K562 (cell line): ENCODE measurements around the gene HPD. TPM values are rescaled to one million over a fixed set of nuclear protein-coding genes. Genes with fewer than 3 reads are reported as not detected.

Experiments used
- ATAC-seq: fragments of 200-7000 bp; cut with Tn5 transposase; 3 replicates; pipeline ENCODE4 v1.9.1; 2020; ENCODE audit warnings: moderate library complexity
- BruUV-seq: library from RNA; stranded (reverse); fragments of 400-500 nt; replicated peaks from 2 replicates; lab custom pipeline; 2021; lab: Mats Ljungman, UMichigan
- CTCF ChIA-PET: fragments of 300-600 bp; formaldehyde crosslinking; extraction: SDS; loops from one replicate; lab custom pipeline; 2021; ENCODE audit warnings: low intra/inter-chr PET ratio; lab: Yijun Ruan, JAX
- POLR2A ChIA-PET: fragments of 300-600, 350-650 bp; sonication (Branson Sonifier 250); formaldehyde crosslinking; extraction: SDS; loops from one replicate; lab custom pipeline; 2021; ENCODE audit warnings: antibody characterized with exemption, inconsistent platforms; lab: Yijun Ruan, JAX
- DNase-seq, 4 experiments: peaks; one replicate each; pipeline versions ENCODE4 v3.0.0 to v3.0.0-alpha.2; 2011 to 2018; ENCODE audit warnings: low spot score in 3 of 4, mixed read lengths in 3 of 4; ENCODE audit errors: extremely low read depth in 1 of 4
- FAIRE-seq: peaks from 2 replicates; lab custom pipeline; 2011; peaks lifted over from hg19 to GRCh38; lab: Jason Lieb, UNC
- H2AFZ ChIP-seq: 2 replicates; pipeline ENCODE4 v1.6.0; 2011; ENCODE audit warnings: low read depth, low read length, control low read depth, inconsistent platforms
- H3K27ac ChIP-seq: fragments of 200-600 bp; 3 replicates; pipeline ENCODE4 v1.8.0; 2011; ENCODE audit warnings: low read depth, mild to moderate bottlenecking, control low read depth, inconsistent platforms, low read length, moderate library complexity, mixed read lengths; ENCODE audit errors: extremely low read depth
- H3K27me3 ChIP-seq, 2 experiments: fragments of 300-600 bp in 1 of 2; 2 replicates in 1 of 2; 3 replicates in 1 of 2; pipeline versions ENCODE4 v1.6.0 to v1.8.0; 2011; ENCODE audit warnings: inconsistent platforms in 2 of 2, low read length in 2 of 2, mild to moderate bottlenecking in 1 of 2, mixed read lengths in 1 of 2, moderate library complexity in 1 of 2; ENCODE audit not compliant: control insufficient read depth in 2 of 2, insufficient read depth in 2 of 2
- H3K36me3 ChIP-seq: fragments of 300-600 bp; 3 replicates; pipeline ENCODE4 v1.8.0; 2011; ENCODE audit warnings: mild to moderate bottlenecking, low read length, inconsistent platforms; ENCODE audit not compliant: control insufficient read depth, insufficient read depth
- H3K4me1 ChIP-seq, 2 experiments: fragments of 200-600 bp in 1 of 2; replicated peaks in 1 of 2; 2 replicates in 1 of 2; 3 replicates in 1 of 2; pipeline versions ENCODE4 v1.5.1 to v1.8.0; 2011; ENCODE audit warnings: inconsistent platforms in 2 of 2, low read length in 2 of 2, mild to moderate bottlenecking in 1 of 2, mixed read lengths in 1 of 2, moderate library complexity in 1 of 2; ENCODE audit not compliant: control insufficient read depth in 2 of 2, insufficient read depth in 2 of 2
- H3K4me2 ChIP-seq: 2 replicates; pipeline ENCODE4 v1.6.1; 2011; ENCODE audit warnings: low read length, control low read depth, inconsistent platforms, mixed read lengths; ENCODE audit not compliant: insufficient read depth
- H3K4me3 ChIP-seq: fragments of 200-600 bp; sonication (generic), shearing (Covaris generic); 2 replicates; pipeline ENCODE4 v1.5.1; 2016; ENCODE audit warnings: control low read depth, inconsistent platforms
- H3K79me2 ChIP-seq: fragments of 200-600 bp; 3 replicates; pipeline ENCODE4 v1.8.0; 2011; ENCODE audit warnings: low read length, inconsistent platforms; ENCODE audit not compliant: control insufficient read depth, insufficient read depth
- H3K9ac ChIP-seq, 2 experiments: 2 replicates each; pipeline versions ENCODE4 v1.6.0 to v1.6.1; 2011; ENCODE audit warnings: low read depth in 2 of 2, low read length in 2 of 2, control low read depth in 1 of 2, inconsistent platforms in 1 of 2, mild to moderate bottlenecking in 1 of 2, mixed read lengths in 1 of 2; ENCODE audit not compliant: insufficient read depth in 1 of 2
- H3K9me1 ChIP-seq: one replicate; pipeline ENCODE4 v1.6.0; 2011; ENCODE audit warnings: inconsistent platforms, mild to moderate bottlenecking, low read length, moderate library complexity; ENCODE audit not compliant: control insufficient read depth, insufficient read depth
- H3K9me3 ChIP-seq: replicated peaks from 2 replicates; pipeline ENCODE4 v1.5.1; 2011; ENCODE audit warnings: low read depth, low read length, inconsistent platforms; ENCODE audit not compliant: control insufficient read depth, insufficient read depth
- H4K20me1 ChIP-seq: replicated peaks from 2 replicates; pipeline ENCODE4 v1.6.1; 2011; ENCODE audit warnings: low read length, inconsistent platforms, mixed read lengths; ENCODE audit not compliant: control insufficient read depth, insufficient read depth
- ELF2 ChIP-seq: fragments of 250-450 bp; sonication (Bioruptor Pico); IDR thresholded peaks from 2 replicates; pipeline ENCODE4 v1.5.0; 2021; ENCODE audit warnings: mild to moderate bottlenecking
- FOXO4 ChIP-seq: fragments of 450-650 bp; formaldehyde crosslinking; IDR thresholded peaks from 2 replicates; pipeline ENCODE4 v1.4.0; 2020; ENCODE audit warnings: mild to moderate bottlenecking, moderate library complexity
- JUNB ChIP-seq: fragments of 450-650 bp; formaldehyde crosslinking; conservative IDR thresholded peaks from 2 replicates; pipeline ENCODE4 v1.4.0; 2020; ENCODE audit warnings: mild to moderate bottlenecking
- NR1H2 ChIP-seq: sonication (generic); formaldehyde crosslinking; IDR thresholded peaks from 2 replicates; pipeline ENCODE4 v1.4.0; 2020; ENCODE audit warnings: mild to moderate bottlenecking, missing genetic modification reagents
- SP1 ChIP-seq: sonication (generic); formaldehyde crosslinking; IDR thresholded peaks from 2 replicates; pipeline ENCODE4 v1.8.1; 2022; ENCODE audit warnings: mild to moderate bottlenecking, missing genetic modification reagents
- ZBED1 ChIP-seq: IDR thresholded peaks from 2 replicates; pipeline ENCODE4 v1.6.1; 2014
- ZNF316 ChIP-seq: fragments of 450-650 bp; IDR thresholded peaks from 2 replicates; pipeline ENCODE4 v1.6.1; 2016
- WGBS: fragments of 100-300 bp; shearing (Covaris generic); methylation state at CpG from one replicate; pipeline ENCODE4 v1.1.6; 2016; ENCODE audit warnings: low coverage, mixed read lengths; ENCODE audit not compliant: insufficient coverage; ENCODE audit errors: missing lambda C conversion rate; 5-methylcytosine and 5-hydroxymethylcytosine counted together
- in situ Hi-C: fragments of 300-500 bp; cut with MboI; formaldehyde crosslinking; loops from 4 replicates; pipeline ENCODE4 v1.15.0; 2018; ENCODE audit warnings: inconsistent platforms, mixed read lengths
- intact Hi-C: fragments of 100-400 bp; cut with micrococcal nuclease; formaldehyde crosslinking; loops from 2 replicates; pipeline ENCODE4 v1.14.2; 2022
- polyA plus RNA-seq, 8 experiments: library from polyadenylated mRNA; depleted of rRNA in 4 of 8; stranded (reverse) in 5 of 8; unstranded in 3 of 8; fragments of >200 nt; fragmentation: Nextera tagmentation in 2 of 8; fragmentation: Illumina TruSeq in 1 of 8; extraction: Ambion mirVana in 2 of 8; extraction: Trizol in 1 of 8; gene quantifications; 2 replicates each; pipeline versions ENCODE4 v1.2.1 to v1.2.3, GENCODE V29; 2011 to 2014; ENCODE audit warnings: inconsistent platforms in 1 of 8, missing spikeins in 1 of 8
- total RNA-seq, 7 experiments: library from RNA; depleted of rRNA in 6 of 7; stranded (reverse); fragments of >200 nt in 6 of 7; fragmentation: Illumina TruSeq in 2 of 7; extraction: Trizol in 2 of 7; gene quantifications; 2 replicates each; pipeline versions ENCODE4 v1.2.1 to v1.2.3, GENCODE V29; 2011 to 2021; ENCODE audit warnings: low replicate concordance in 1 of 7
- TF ChIP-seq, protein P1 (sequence below), 2 experiments: IDR thresholded peaks in 1 of 2; conservative IDR thresholded peaks in 1 of 2; 2 replicates each; pipeline ENCODE4 v1.6.1; 2016; ENCODE audit warnings: low read depth in 2 of 2, mild to moderate bottlenecking in 1 of 2, missing compliant biosample characterization in 1 of 2, missing genetic modification characterization in 1 of 2, moderate library complexity in 1 of 2

HPD gene
- total and polyA plus RNA-seq, 9 of the 15 experiments (the other 6 are each of a cell fraction or from before 2014, with no cell fraction given) = 0.06 to 0.29 (median 0.07) TPM; not detected in 4

- intact Hi-C loops = no loop called here
- Histone ChIP-seq H3K36me3 (peaks cover 85% of the 10 kb centered on the region), H3K79me2 (peaks cover 3% of the 10 kb centered on the region; the same call in 1 of the 3 replicates), H4K20me1 (no peaks in the 10 kb centered on the region; the same call in 1 of the 2 replicates), H3K9me3 (no peaks in the 10 kb centered on the region), H3K9me1 (no peaks in the 10 kb centered on the region), H3K27ac (no peak overlapping the region), H3K4me2 (no peak overlapping the region), H3K4me1 (peaks cover 0 to 6% of the 10 kb centered on the region in 2 experiments; a peak in 1 of 5 replicates), H3K9ac (no peak overlapping the region), H3K4me3 (no peak overlapping the region), H2AFZ (no peak overlapping the region), H3K27me3 (no peaks in the 10 kb centered on the region)
- in situ Hi-C loops = no loop called here
- FAIRE-seq = no peak
- ChIA-PET CTCF (no interaction called here), POLR2A (interaction anchor here (1.1 kb wide), 1 partner anchor 23 kb away, joined by 5 read pairs; no protein-coding TSS in a partner anchor)
- TF ChIP-seq ZBED1 (no peak), ELF2 (CRISPR knock-in tag) (no peak), NR1H2 (CRISPR knock-in tag) (no peak), JUNB (CRISPR knock-in tag) (no peak), FOXO4 (CRISPR knock-in tag) (no peak), ZNF316 (no peak), SP1 (CRISPR knock-in tag) (no peak)
- TF ChIP-seq, protein P1, sequence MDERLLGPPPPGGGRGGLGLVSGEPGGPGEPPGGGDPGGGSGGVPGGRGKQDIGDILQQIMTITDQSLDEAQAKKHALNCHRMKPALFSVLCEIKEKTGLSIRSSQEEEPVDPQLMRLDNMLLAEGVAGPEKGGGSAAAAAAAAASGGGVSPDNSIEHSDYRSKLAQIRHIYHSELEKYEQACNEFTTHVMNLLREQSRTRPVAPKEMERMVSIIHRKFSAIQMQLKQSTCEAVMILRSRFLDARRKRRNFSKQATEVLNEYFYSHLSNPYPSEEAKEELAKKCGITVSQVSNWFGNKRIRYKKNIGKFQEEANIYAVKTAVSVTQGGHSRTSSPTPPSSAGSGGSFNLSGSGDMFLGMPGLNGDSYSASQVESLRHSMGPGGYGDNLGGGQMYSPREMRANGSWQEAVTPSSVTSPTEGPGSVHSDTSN (CRISPR knock-in tag; IDR thresholded peaks at IDR 0.05; ENCODE audit: low read depth) = no peak
- TF ChIP-seq, protein P1 (tag; conservative IDR thresholded peaks at IDR 0.05; ENCODE audit: low read depth) = no peak
- DNase-seq = no peak
- no peak for ATAC-seq
- no TSS peak for BruUV-seq
- WGBS = 93% methylated on average over 7 of the region's 7 CpGs
Measured at GRCh38 chr12:121820056-121820455, 38.6 kb downstream of the HPD start.
